K562 (cell line): ENCODE data around the gene MARCHF7. TPM values are rescaled to one million over a fixed set of nuclear protein-coding genes. Genes with fewer than 3 reads are reported as not detected.

Experiments used
- polyA plus RNA-seq, 8 experiments: library from polyadenylated mRNA; depleted of rRNA in 4 of 8; stranded (reverse) in 5 of 8; unstranded in 3 of 8; fragments of >200 nt; fragmentation: Nextera tagmentation in 2 of 8; fragmentation: Illumina TruSeq in 1 of 8; extraction: Ambion mirVana in 2 of 8; extraction: Trizol in 1 of 8; gene quantifications; 2 replicates each; pipeline versions ENCODE4 v1.2.1 to v1.2.3, GENCODE V29; 2011 to 2014; ENCODE audit warnings: inconsistent platforms in 1 of 8, missing spikeins in 1 of 8
- total RNA-seq, 7 experiments: library from RNA; depleted of rRNA in 6 of 7; stranded (reverse); fragments of >200 nt in 6 of 7; fragmentation: Illumina TruSeq in 2 of 7; extraction: Trizol in 2 of 7; gene quantifications; 2 replicates each; pipeline versions ENCODE4 v1.2.1 to v1.2.3, GENCODE V29; 2011 to 2021; ENCODE audit warnings: low replicate concordance in 1 of 7

MARCHF7 gene
- total and polyA plus RNA-seq, 9 of the 15 experiments (the other 6 are each of a cell fraction or from before 2014, with no cell fraction given), result 58.2 to 137 (median 86.7) TPM

Other genes starting within 250 kb of the MARCHF7 start
- 15.1 and 16.2 TPM in 2 replicates for gene BAZ2B, start 96.0 kb upstream of the MARCHF7 start, total RNA-seq (2014; rRNA removed)
- gene BAZ2B, start 96.0 kb upstream of the MARCHF7 start, total RNA-seq (2014; rRNA removed; fragmentation: Illumina TruSeq; extraction: Trizol), result 30.7 and 33.1 TPM in 2 replicates
- 38.6 and 39.4 TPM in 2 replicates for gene BAZ2B, start 96.0 kb upstream of the MARCHF7 start, total RNA-seq (2015; rRNA removed; fragmentation: Illumina TruSeq; extraction: Trizol)
- gene BAZ2B, start 96.0 kb upstream of the MARCHF7 start, total RNA-seq (2021), result 18.7 and 19.7 TPM in 2 replicates
- 19.8 and 20.9 TPM in 2 replicates for gene BAZ2B, start 96.0 kb upstream of the MARCHF7 start, polyA plus RNA-seq (2011; rRNA removed)
- gene BAZ2B, start 96.0 kb upstream of the MARCHF7 start, polyA plus RNA-seq (2014; fragmentation: Illumina TruSeq; extraction: Trizol), result 16.9 and 20.0 TPM in 2 replicates
- 1 to 10 TPM; 7.5 to 8.1 TPM for gene BAZ2B, start 96.0 kb upstream of the MARCHF7 start, polyA plus RNA-seq (2014; fragmentation: Nextera tagmentation; extraction: Ambion mirVana)
- 14.2 and 21.4 TPM in 2 replicates for gene BAZ2B, start 96.0 kb upstream of the MARCHF7 start, polyA plus RNA-seq (2014; rRNA removed)
- gene CD302, start 85.7 kb downstream of the MARCHF7 start, total RNA-seq (2014; rRNA removed), result not detected in 2 replicates
- gene CD302, start 85.7 kb downstream of the MARCHF7 start, total RNA-seq (2014; rRNA removed; fragmentation: Illumina TruSeq; extraction: Trizol), result 0.04 TPM in 1 of 2 replicates, not detected in the other
- gene CD302, start 85.7 kb downstream of the MARCHF7 start, total RNA-seq (2015; rRNA removed; fragmentation: Illumina TruSeq; extraction: Trizol), result not detected in 2 replicates
- gene CD302, start 85.7 kb downstream of the MARCHF7 start, total RNA-seq (2021), result 0.07 and 0.11 TPM in 2 replicates
- 0.01 and 0.03 TPM in 2 replicates for gene CD302, start 85.7 kb downstream of the MARCHF7 start, polyA plus RNA-seq (2011; rRNA removed)
- not detected in 2 replicates for gene CD302, start 85.7 kb downstream of the MARCHF7 start, polyA plus RNA-seq (2014; fragmentation: Illumina TruSeq; extraction: Trizol)
- under 1 TPM in 1 of 2 experiments, not detected in 1; 0.04 TPM for gene CD302, start 85.7 kb downstream of the MARCHF7 start, polyA plus RNA-seq (2014; fragmentation: Nextera tagmentation; extraction: Ambion mirVana)
- not detected in 2 replicates for gene CD302, start 85.7 kb downstream of the MARCHF7 start, polyA plus RNA-seq (2014; rRNA removed)
- gene LY75, start 192.2 kb downstream of the MARCHF7 start, total RNA-seq (2014; rRNA removed), result not detected in 2 replicates
- not detected in 2 replicates for gene LY75, start 192.2 kb downstream of the MARCHF7 start, total RNA-seq (2014; rRNA removed; fragmentation: Illumina TruSeq; extraction: Trizol)
- not detected in 2 replicates for gene LY75, start 192.2 kb downstream of the MARCHF7 start, total RNA-seq (2015; rRNA removed; fragmentation: Illumina TruSeq; extraction: Trizol)
- gene LY75, start 192.2 kb downstream of the MARCHF7 start, total RNA-seq (2021), result 0.09 and 0.16 TPM in 2 replicates
- 0.06 TPM in 1 of 2 replicates, not detected in the other for gene LY75, start 192.2 kb downstream of the MARCHF7 start, polyA plus RNA-seq (2011; rRNA removed)
- not detected in 2 replicates for gene LY75, start 192.2 kb downstream of the MARCHF7 start, polyA plus RNA-seq (2014; fragmentation: Illumina TruSeq; extraction: Trizol)
- gene LY75, start 192.2 kb downstream of the MARCHF7 start, polyA plus RNA-seq (2014; fragmentation: Nextera tagmentation; extraction: Ambion mirVana), result under 1 TPM in 1 of 2 experiments, not detected in 1; 0.01 TPM
- not detected in 2 replicates for gene LY75, start 192.2 kb downstream of the MARCHF7 start, polyA plus RNA-seq (2014; rRNA removed)